GM23248 (cell line): ENCODE measurements around the gene CRB3. TPM values are rescaled to one million over a fixed set of nuclear protein-coding genes. Genes with fewer than 3 reads are reported as not detected.

Experiments used
- DNase-seq: peaks from one replicate; pipeline ENCODE4 v3.0.0-alpha.2; 2015
- H2AFZ ChIP-seq: fragments of 200-600 bp; sonication (generic); 2 replicates; pipeline ENCODE4 v1.6.1; 2016; ENCODE audit warnings: antibody characterized with exemption
- H3F3A ChIP-seq: fragments of 200-600 bp; sonication (generic); 2 replicates; pipeline ENCODE4 v1.6.1; 2016; ENCODE audit warnings: mild to moderate bottlenecking, antibody characterized with exemption, mixed run types; ENCODE audit not compliant: insufficient read depth
- H3K27ac ChIP-seq: fragments of 200-600 bp; sonication (generic); 2 replicates; pipeline ENCODE4 v1.5.1; 2016; ENCODE audit warnings: mild to moderate bottlenecking
- H3K27me3 ChIP-seq: fragments of 200-600 bp; sonication (generic); replicated peaks from 2 replicates; pipeline ENCODE4 v1.6.1; 2016; ENCODE audit warnings: mild to moderate bottlenecking; ENCODE audit not compliant: insufficient read depth
- H3K36me3 ChIP-seq: fragments of 200-600 bp; sonication (generic); 2 replicates; pipeline ENCODE4 v1.6.1; 2016; ENCODE audit warnings: low read depth, mild to moderate bottlenecking
- H3K4me1 ChIP-seq: fragments of 200-600 bp; sonication (generic); 2 replicates; pipeline ENCODE4 v1.6.1; 2016; ENCODE audit warnings: mild to moderate bottlenecking; ENCODE audit not compliant: insufficient read depth
- H3K4me2 ChIP-seq: fragments of 200-600 bp; sonication (generic); one replicate; pipeline ENCODE4 v1.6.1; 2016; ENCODE audit warnings: mild to moderate bottlenecking; ENCODE audit not compliant: unreplicated experiment
- H3K4me3 ChIP-seq: fragments of 200-600 bp; sonication (generic); 2 replicates; pipeline ENCODE4 v1.5.1; 2016; ENCODE audit warnings: mild to moderate bottlenecking
- H3K79me2 ChIP-seq: fragments of 200-600 bp; sonication (generic); 2 replicates; pipeline ENCODE4 v1.6.1; 2016; ENCODE audit warnings: mild to moderate bottlenecking; ENCODE audit not compliant: insufficient read depth
- H3K9ac ChIP-seq: fragments of 200-600 bp; sonication (generic); 2 replicates; pipeline ENCODE4 v1.6.1; 2016; ENCODE audit warnings: mild to moderate bottlenecking
- H3K9me2 ChIP-seq: fragments of 200-600 bp; sonication (generic); 2 replicates; pipeline ENCODE4 v1.6.1; 2016; ENCODE audit warnings: mixed run types, mild to moderate bottlenecking, moderate library complexity; ENCODE audit not compliant: insufficient read depth
- H3K9me3 ChIP-seq: fragments of 200-600 bp; sonication (generic); one replicate; pipeline ENCODE4 v1.6.1; 2017; ENCODE audit warnings: low read depth
- H4K20me1 ChIP-seq: fragments of 200-600 bp; sonication (generic); 2 replicates; pipeline ENCODE4 v1.6.0; 2016; ENCODE audit not compliant: insufficient read depth
- EZH2 ChIP-seq: fragments of 200-600 bp; sonication (generic); IDR thresholded peaks from 2 replicates; pipeline ENCODE4 v1.6.1; 2018; ENCODE audit warnings: antibody characterized with exemption, mild to moderate bottlenecking; ENCODE audit not compliant: insufficient read depth, poor library complexity, severe bottlenecking
- EZH2phosphoT487 ChIP-seq: fragments of 200-600 bp; sonication (generic); IDR thresholded peaks from 2 replicates; pipeline ENCODE4 v1.6.1; 2018; ENCODE audit warnings: antibody characterized with exemption, moderate library complexity, mild to moderate bottlenecking, low read depth; ENCODE audit not compliant: insufficient read depth
- WGBS, 2 experiments: methylation state at CpG; one replicate each; pipeline ENCODE4 v1.1.6; 2015 to 2017; ENCODE audit warnings: low lambda C conversion rate in 2 of 2, low coverage in 1 of 2; ENCODE audit errors: missing lambda C conversion rate in 2 of 2; 5-methylcytosine and 5-hydroxymethylcytosine counted together
- in situ Hi-C: fragments of 300-500 bp; cut with MboI; formaldehyde crosslinking; loops from 2 replicates; pipeline ENCODE4 v1.15.0; 2020
- polyA plus RNA-seq: library from polyadenylated mRNA; unstranded; fragments of >200 nt; fragmentation: Nextera tagmentation; extraction: Ambion mirVana; gene quantifications from 2 replicates; pipeline ENCODE4 v1.2.1, GENCODE V29; 2016
- total RNA-seq: library from RNA; depleted of rRNA; stranded (reverse); fragments of >200 nt; shearing (Covaris generic); gene quantifications from 2 replicates; pipeline ENCODE4 v1.2.3, GENCODE V29; 2014

The CRB3 gene
- total and polyA plus RNA-seq, 2 experiments from 2014 or later = not detected

- no peaks in the 10 kb centered on the region for H3K79me2 ChIP-seq
- no peak for TF ChIP-seq EZH2
- TF ChIP-seq EZH2phosphoT487 = no peak
- 87 to 88% methylated on average over 13 of the region's 13 CpGs for WGBS, 2 experiments
- no peak for DNase-seq
- no peaks in the 10 kb centered on the region for H3K27me3 ChIP-seq
- no peaks in the 10 kb centered on the region for H3K9me2 ChIP-seq
- no peaks in the 10 kb centered on the region for H3K4me1 ChIP-seq
- H2AFZ ChIP-seq = no peak overlapping the region
- H3K36me3 ChIP-seq = no peaks in the 10 kb centered on the region
- H3K9me3 ChIP-seq = no peaks in the 10 kb centered on the region
- H3K27ac ChIP-seq = no peak overlapping the region
- H3F3A ChIP-seq = no peaks in the 10 kb centered on the region
- no peaks in the 10 kb centered on the region for H4K20me1 ChIP-seq
- in situ Hi-C loops = no loop called here
- H3K9ac ChIP-seq = no peak overlapping the region
- no peak overlapping the region for H3K4me3 ChIP-seq
- no peak overlapping the region for H3K4me2 ChIP-seq
Measured at GRCh38 chr19:6443986-6444385, 20.1 kb upstream of the CRB3 start.

GRCh38 chr19:6446452-6446851, 17.6 kb upstream of the CRB3 start:
- in situ Hi-C loops = no loop called here
- H3K36me3 ChIP-seq = no peaks in the 10 kb centered on the region
- TF ChIP-seq EZH2phosphoT487 (no peak), EZH2 (no peak)
- no peaks in the 10 kb centered on the region for H3K79me2 ChIP-seq
- WGBS, 2 experiments = 81 to 91% methylated on average over 3 of the region's 3 CpGs
- no peak overlapping the region for H3K9ac ChIP-seq
- no peaks in the 10 kb centered on the region for H4K20me1 ChIP-seq
- H3K4me2 ChIP-seq = no peak overlapping the region
- no peaks in the 10 kb centered on the region for H3K4me1 ChIP-seq
- H3K27ac ChIP-seq = no peak overlapping the region
- no peak overlapping the region for H2AFZ ChIP-seq
- H3K27me3 ChIP-seq = no peaks in the 10 kb centered on the region
- no peaks in the 10 kb centered on the region for H3F3A ChIP-seq
- no peaks in the 10 kb centered on the region for H3K9me3 ChIP-seq
- no peak overlapping the region for H3K4me3 ChIP-seq
- no peaks in the 10 kb centered on the region for H3K9me2 ChIP-seq
- DNase-seq = no peak

- Histone ChIP-seq H3K4me3 (no peak overlapping the region), H3K4me2 (no peak overlapping the region), H3K27me3 (no peaks in the 10 kb centered on the region), H3K9me3 (no peaks in the 10 kb centered on the region), H3K9me2 (no peaks in the 10 kb centered on the region), H4K20me1 (no peaks in the 10 kb centered on the region), H3K4me1 (no peaks in the 10 kb centered on the region), H3K9ac (no peak overlapping the region), H3K36me3 (no peaks in the 10 kb centered on the region), H3F3A (no peaks in the 10 kb centered on the region), H3K27ac (no peak overlapping the region), H3K79me2 (no peaks in the 10 kb centered on the region), H2AFZ (no peak overlapping the region)
- 77 to 80% methylated on average over 3 of the region's 3 CpGs for WGBS, 2 experiments
- TF ChIP-seq EZH2 = no peak
- no peak for TF ChIP-seq EZH2phosphoT487
- in situ Hi-C loops = no loop called here
- no peak for DNase-seq
Measured at GRCh38 chr19:6448045-6448444, 16.0 kb upstream of the CRB3 start.

GRCh38 chr19:6450166-6450565, 13.9 kb upstream of the CRB3 start:
- Histone ChIP-seq H3K9ac (no peak overlapping the region), H4K20me1 (no peaks in the 10 kb centered on the region), H2AFZ (no peak overlapping the region), H3K79me2 (no peaks in the 10 kb centered on the region), H3K9me2 (no peaks in the 10 kb centered on the region), H3K27me3 (no peaks in the 10 kb centered on the region), H3K27ac (no peak overlapping the region), H3K4me2 (no peak overlapping the region), H3K4me1 (no peaks in the 10 kb centered on the region), H3F3A (no peaks in the 10 kb centered on the region), H3K36me3 (no peaks in the 10 kb centered on the region), H3K4me3 (no peak overlapping the region), H3K9me3 (no peaks in the 10 kb centered on the region)
- 86 to 89% methylated on average over 5 of the region's 5 CpGs for WGBS, 2 experiments
- DNase-seq = no peak
- no peak for TF ChIP-seq EZH2
- TF ChIP-seq EZH2phosphoT487 = no peak
- in situ Hi-C loops = no loop called here

GRCh38 chr19:6451583-6452222, 12.4 kb upstream of the CRB3 start:
- no peak overlapping the region for H2AFZ ChIP-seq
- TF ChIP-seq EZH2 (no peak), EZH2phosphoT487 (no peak)
- in situ Hi-C loops = no loop called here
- H3K9me2 ChIP-seq = no peaks in the 10 kb centered on the region
- no peaks in the 10 kb centered on the region for H3K9me3 ChIP-seq
- no peaks in the 10 kb centered on the region for H3F3A ChIP-seq
- H3K4me3 ChIP-seq = no peak overlapping the region
- H3K4me2 ChIP-seq = no peak overlapping the region
- WGBS, 2 experiments = 74 to 78% methylated on average over 6 to 7 of the region's 7 CpGs
- no peaks in the 10 kb centered on the region for H3K79me2 ChIP-seq
- no peak for DNase-seq
- no peaks in the 10 kb centered on the region for H3K4me1 ChIP-seq
- no peaks in the 10 kb centered on the region for H3K27me3 ChIP-seq
- H3K27ac ChIP-seq = no peak overlapping the region
- H4K20me1 ChIP-seq = no peaks in the 10 kb centered on the region
- H3K9ac ChIP-seq = no peak overlapping the region
- H3K36me3 ChIP-seq = no peaks in the 10 kb centered on the region
